ENCODE measurements around the gene CERS5.
A peak's percentile ranks its signal among the peaks of the same experiment; 100 is the strongest.
"Not testable (repeated sequence)": the region's sequence is repeated elsewhere in the genome, so short reads cannot be mapped to it uniquely, and the experiment has no call there.

Gene CERS5

GRCh38 chr12:50100561-50100960 is 66.6 kb downstream of the CERS5 start:
- DNase-seq = no peak

- DNase-seq = no peak
Observed at GRCh38 chr12:50099302-50100008, 67.7 kb downstream of the CERS5 start.

DNA sequence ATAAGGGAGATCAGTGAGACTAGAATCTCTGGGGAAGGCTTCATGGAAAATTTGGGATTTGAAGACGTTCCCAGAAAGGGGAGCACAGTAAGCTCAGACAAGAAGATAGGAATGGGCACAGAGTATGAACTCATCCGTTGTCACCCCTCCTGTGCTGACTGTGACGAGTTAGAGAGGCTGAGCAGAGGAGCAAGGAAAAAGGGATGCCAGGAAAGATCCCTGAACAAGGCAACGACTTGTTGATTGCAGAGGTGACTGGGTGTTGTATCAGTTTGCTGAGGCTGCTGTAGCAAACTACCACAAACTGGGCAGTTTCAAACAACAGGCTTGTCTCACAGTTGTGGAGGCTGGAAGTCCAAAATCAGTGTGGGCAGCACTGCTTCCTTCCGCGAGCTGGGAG is 69.2 kb downstream of the CERS5 start:
- no peak for DNase-seq

DNA sequence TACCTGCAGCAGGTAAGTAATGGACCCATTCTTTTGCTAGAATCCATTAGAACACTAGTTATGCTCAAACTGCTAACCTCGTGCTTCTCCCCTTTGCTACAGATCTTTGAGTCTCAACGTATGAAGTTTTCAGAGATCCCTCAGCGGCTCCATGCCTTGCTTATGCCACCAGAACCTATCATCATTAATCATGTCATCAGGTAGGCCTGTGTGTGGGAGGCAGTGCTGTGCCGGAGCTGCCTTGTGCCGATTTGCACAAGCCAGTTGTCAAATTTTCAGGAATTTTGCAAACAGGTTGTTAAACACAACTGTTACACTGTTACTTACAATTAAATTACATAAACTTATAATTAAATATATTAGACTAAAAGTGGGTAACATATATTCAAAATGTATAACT is 76.8 kb downstream of the CERS5 start:
- no peak for DNase-seq

GRCh38 chr12:50089730-50090129 is 77.4 kb downstream of the CERS5 start:
- DNase-seq = no peak

DNA sequence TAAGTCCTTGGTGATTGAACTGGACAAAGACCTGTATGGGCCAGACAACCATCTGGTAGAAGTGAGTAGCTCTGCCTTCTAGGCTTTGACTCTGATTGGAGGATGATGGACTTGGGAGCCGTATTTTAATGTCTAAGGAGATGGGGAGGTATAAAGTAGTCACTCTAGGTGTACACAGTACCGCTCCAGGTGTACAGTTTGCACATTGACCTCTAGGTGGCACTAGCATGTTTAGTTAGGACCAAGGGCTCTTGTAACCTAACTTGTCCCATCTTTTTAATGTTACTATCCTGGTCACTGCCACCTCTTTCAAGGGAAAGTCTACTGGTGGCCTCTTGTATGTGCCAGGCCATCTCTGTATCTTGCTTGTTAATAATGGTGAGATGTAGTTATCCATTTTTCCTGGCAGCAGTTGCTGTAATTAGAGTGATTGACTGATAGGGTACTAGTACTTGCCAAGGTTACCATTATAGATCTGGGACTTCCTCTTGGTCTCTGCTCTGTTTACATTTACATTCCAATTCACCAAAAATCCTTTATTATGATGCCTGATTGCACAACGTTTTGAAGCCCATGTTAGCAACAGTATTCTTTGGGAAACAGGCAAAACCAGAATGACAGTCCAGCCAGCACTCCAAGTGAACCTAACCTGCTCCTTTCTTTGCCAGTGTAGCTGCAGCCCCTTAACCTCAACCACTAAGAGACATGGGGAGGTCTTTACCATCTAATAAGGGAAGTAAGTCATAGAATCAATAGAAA is 78.4 kb downstream of the CERS5 start:
- peak; percentile 51 for DNase-seq

DNA sequence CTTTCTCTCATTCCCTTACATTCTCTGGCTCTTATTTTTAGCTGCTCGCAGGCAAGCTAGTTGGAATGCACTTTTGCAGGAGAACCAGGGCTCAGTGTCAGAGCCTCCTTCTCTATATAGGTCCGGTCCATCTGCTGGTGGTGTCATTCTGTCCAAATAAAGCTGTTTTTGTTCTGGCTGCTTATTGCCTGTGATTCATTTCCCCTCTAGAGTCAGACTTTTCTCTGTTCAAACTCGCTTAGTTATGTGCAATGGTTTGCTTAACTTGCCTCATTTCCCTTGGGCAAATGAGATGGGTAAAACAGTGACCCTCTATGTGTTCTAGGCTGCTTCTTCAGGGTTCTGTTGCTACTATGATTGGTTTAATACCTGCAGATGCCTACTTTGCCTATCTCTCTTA is 79.2 kb downstream of the CERS5 start:
- no peak for DNase-seq

DNA sequence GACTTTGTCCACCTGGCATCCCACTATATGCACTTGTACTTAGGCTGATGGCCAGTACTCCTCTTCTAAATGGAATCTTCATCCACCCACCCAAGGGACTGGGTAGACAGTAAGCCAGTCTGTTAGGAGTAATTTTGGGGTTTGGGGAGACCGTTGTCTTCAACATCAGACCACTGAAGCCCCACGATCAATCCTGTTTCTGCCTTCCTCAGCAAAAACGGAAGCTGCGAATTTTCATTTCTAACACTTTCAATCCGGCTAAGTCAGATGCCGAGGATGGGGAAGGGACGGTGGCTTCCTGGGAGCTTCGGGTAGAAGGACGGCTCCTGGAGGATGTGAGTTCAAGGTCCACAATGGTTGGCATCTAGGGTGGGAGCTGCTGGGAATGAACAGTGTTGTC is 80.0 kb downstream of the CERS5 start:
- DNase-seq = no peak

- no peak for DNase-seq
Observed at GRCh38 chr12:50086148-50086547, 81.0 kb downstream of the CERS5 start.

DNA sequence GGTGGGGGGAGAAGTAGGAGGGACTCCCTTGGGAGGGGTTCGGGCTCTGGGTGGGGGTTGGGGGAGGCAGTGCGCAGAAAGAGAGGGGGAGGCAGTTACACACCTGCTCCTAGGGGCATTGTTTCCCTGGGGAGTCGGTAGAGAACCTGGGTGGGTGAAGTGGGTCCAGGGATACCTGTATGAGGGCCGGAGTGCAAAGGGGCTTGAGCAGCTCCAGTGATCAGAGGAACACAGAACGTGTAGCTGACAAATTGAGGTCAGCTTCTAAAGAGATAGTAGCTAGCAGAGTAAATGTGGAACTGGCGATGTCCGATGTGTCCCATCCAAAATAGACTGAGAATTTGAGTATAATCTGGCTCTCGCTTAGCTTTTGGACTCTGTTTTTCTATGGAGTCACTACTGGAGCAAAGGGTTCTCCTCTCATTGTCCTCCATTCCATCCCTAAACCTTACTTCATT is 81.5 kb downstream of the CERS5 start:
- DNase-seq = no peak

- peak; percentile 89 for DNase-seq
Observed at GRCh38 chr12:50084775-50085614, 82.2 kb downstream of the CERS5 start, which contains the start of gene SMARCD1. SMARCD1 (plus strand) TSS chr12:50085342; CDS start chr12:50085370, 28 bp downstream.

DNA sequence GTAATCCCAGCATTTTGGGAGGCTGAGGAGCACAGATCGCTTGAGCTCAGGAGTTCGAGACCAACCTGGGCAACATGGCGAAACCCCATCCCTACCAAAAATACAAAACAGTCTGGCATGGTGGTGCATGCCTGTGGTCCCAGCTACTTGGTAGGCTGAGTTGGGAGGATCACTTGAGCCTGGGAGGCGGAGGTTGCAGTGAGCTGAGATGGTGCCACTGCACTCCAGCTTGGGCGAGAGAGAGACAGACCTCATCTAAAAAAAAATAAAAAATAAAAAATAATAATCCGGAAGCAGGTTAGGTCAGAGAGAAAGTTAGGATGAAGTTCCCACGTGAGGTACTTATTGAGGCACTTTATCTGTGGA is 82.8 kb downstream of the CERS5 start:
- not testable (repeated sequence) for DNase-seq

- DNase-seq = no peak
Observed at GRCh38 chr12:50083301-50083700, 83.9 kb downstream of the CERS5 start.

- peak; percentile 10 for DNase-seq
Observed at GRCh38 chr12:50082644-50083043, 84.5 kb downstream of the CERS5 start.

- no peak for DNase-seq
Observed at GRCh38 chr12:50081096-50081808, 85.9 kb downstream of the CERS5 start.

DNA sequence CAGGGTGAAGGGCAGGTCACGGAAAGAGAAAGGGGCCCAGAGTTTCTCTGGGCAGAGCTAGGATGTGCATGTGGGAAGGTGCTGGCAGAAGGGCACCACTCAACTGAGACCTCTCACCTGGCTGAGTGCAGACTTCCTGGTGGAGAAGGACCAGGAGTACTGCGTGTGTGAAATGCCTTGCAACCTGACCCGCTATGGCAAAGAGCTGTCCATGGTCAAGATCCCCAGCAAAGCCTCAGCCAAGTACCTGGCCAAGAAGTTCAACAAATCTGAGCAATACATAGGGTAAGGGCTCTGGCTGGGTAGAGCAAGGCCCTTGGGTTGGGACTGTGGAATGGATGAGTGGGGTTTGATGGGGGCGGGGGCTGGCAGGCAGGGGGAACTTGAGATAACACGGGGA is 87.4 kb downstream of the CERS5 start:
- DNase-seq = no peak
